Endodermal cell (in vitro differentiated cells): Measurements from ENCODE around the gene PARD3B. TPM values are rescaled to one million over a fixed set of nuclear protein-coding genes. Genes with fewer than 3 reads are reported as not detected.

Experiments used
- DNase-seq: peaks from one replicate; pipeline ENCODE4 v3.0.0-alpha.2; 2017
- H3K27ac ChIP-seq: 2 replicates; pipeline ENCODE4 v1.5.1; 2013; ENCODE audit warnings: mild to moderate bottlenecking, low read depth, low read length, moderate library complexity
- H3K27me3 ChIP-seq: 2 replicates; pipeline ENCODE4 v1.6.1; 2013; ENCODE audit warnings: mild to moderate bottlenecking, low read length, moderate library complexity; ENCODE audit not compliant: insufficient read depth, control insufficient read depth, poor library complexity, severe bottlenecking
- H3K36me3 ChIP-seq: 2 replicates; pipeline ENCODE4 v1.7.0; 2013; ENCODE audit warnings: mild to moderate bottlenecking, low read length, moderate library complexity; ENCODE audit not compliant: control insufficient read depth, insufficient read depth
- H3K4me1 ChIP-seq: one replicate; pipeline ENCODE4 v1.7.0; 2013; ENCODE audit warnings: low read length; ENCODE audit not compliant: control insufficient read depth, insufficient read depth
- H3K4me3 ChIP-seq: 2 replicates; pipeline ENCODE4 v1.5.1; 2013; ENCODE audit warnings: mild to moderate bottlenecking, low read length, moderate library complexity
- H3K9ac ChIP-seq: 2 replicates; pipeline ENCODE4 v1.6.1; 2013; ENCODE audit warnings: mild to moderate bottlenecking, low read length, moderate library complexity; ENCODE audit not compliant: poor library complexity, severe bottlenecking; ENCODE audit errors: extremely low read depth
- H3K9me3 ChIP-seq: 2 replicates; pipeline ENCODE4 v1.6.1; 2013; ENCODE audit warnings: mild to moderate bottlenecking, low read length, moderate library complexity; ENCODE audit not compliant: control insufficient read depth
- H3K27ac Mint-ChIP-seq: 2 replicates; pipeline ENCODE4 v1.8.0; 2020; ENCODE audit warnings: mixed read lengths
- H3K27me3 Mint-ChIP-seq: 2 replicates; pipeline ENCODE4 v1.8.0; 2021; ENCODE audit warnings: mild to moderate bottlenecking, mixed read lengths; ENCODE audit not compliant: insufficient read depth
- H3K36me3 Mint-ChIP-seq: 2 replicates; pipeline ENCODE4 v1.8.0; 2020; ENCODE audit warnings: low read depth, mixed read lengths
- H3K4me1 Mint-ChIP-seq: 2 replicates; pipeline ENCODE4 v1.8.0; 2020; ENCODE audit warnings: mixed read lengths
- H3K4me3 Mint-ChIP-seq: 2 replicates; pipeline ENCODE4 v1.8.0; 2020; ENCODE audit warnings: mild to moderate bottlenecking, moderate library complexity, mixed read lengths
- H3K9me3 Mint-ChIP-seq: 2 replicates; pipeline ENCODE4 v1.8.0; 2020; ENCODE audit warnings: mild to moderate bottlenecking, mixed read lengths
- CTCF ChIP-seq: fragments of 200-600 bp; sonication (generic); conservative IDR thresholded peaks from 2 replicates; pipeline ENCODE4 v1.5.0; 2021; ENCODE audit warnings: antibody characterized with exemption, mild to moderate bottlenecking
- WGBS, 2 experiments: methylation state at CpG; one replicate each; pipeline versions ENCODE4 v1.1.5 to v1.1.7; 2013; ENCODE audit warnings: missing lambda C conversion rate in 2 of 2, mixed read lengths in 1 of 2; ENCODE audit not compliant: insufficient coverage in 1 of 2, insufficient read length in 1 of 2; 5-methylcytosine and 5-hydroxymethylcytosine counted together
- total RNA-seq, 2 donors: library from RNA; stranded (reverse); fragmentation: NEBNext Ultra II Directional in 1 of 2; extraction: Animal tissue kit (Norgen Biotek cat#: 25700) in 1 of 2; gene quantifications; 2 replicates in 1 of 2; 3 replicates in 1 of 2; pipeline ENCODE4 v1.2.1, GENCODE V29; 2021

PARD3B gene
- total RNA-seq, 2 donors from 2014 or later: 2.5 to 5.6 TPM

GRCh38 chr2:204749319-204749718 is 204.0 kb downstream of the PARD3B start:
- H3K27me3 ChIP-seq: no peaks in the 10 kb centered on the region
- Mint-ChIP-seq H3K4me3 (no peak overlapping the region), H3K27ac (no peak overlapping the region), H3K27me3 (no peaks in the 10 kb centered on the region), H3K36me3 (no peaks in the 10 kb centered on the region), H3K9me3 (peaks cover 6% of the 10 kb centered on the region), H3K4me1 (no peaks in the 10 kb centered on the region)
- H3K9ac ChIP-seq: no peak overlapping the region
- WGBS, 2 experiments: 95% methylated on average over 3 of the region's 3 CpGs; no CpG with 5 or more reads in 1 of the 2 experiments
- no peak overlapping the region for H3K27ac ChIP-seq
- TF ChIP-seq CTCF: no peak
- no peak for DNase-seq
- H3K4me1 ChIP-seq: no peaks in the 10 kb centered on the region
- no peaks in the 10 kb centered on the region for H3K9me3 ChIP-seq
- no peaks in the 10 kb centered on the region for H3K36me3 ChIP-seq
- H3K4me3 ChIP-seq: no peak overlapping the region

- WGBS, 2 experiments: 80 to 97% methylated on average over 1 to 5 of the region's 5 CpGs
- H3K4me3 Mint-ChIP-seq: no peak overlapping the region
- H3K4me1 ChIP-seq: no peaks in the 10 kb centered on the region
- H3K9ac ChIP-seq: no peak overlapping the region
- H3K27ac ChIP-seq: no peak overlapping the region
- no peak overlapping the region for H3K27ac Mint-ChIP-seq
- DNase-seq: no peak
- H3K27me3 ChIP-seq: no peaks in the 10 kb centered on the region
- no peaks in the 10 kb centered on the region for H3K36me3 Mint-ChIP-seq
- no peaks in the 10 kb centered on the region for H3K9me3 ChIP-seq
- H3K9me3 Mint-ChIP-seq: peaks cover 6% of the 10 kb centered on the region
- H3K27me3 Mint-ChIP-seq: no peaks in the 10 kb centered on the region
- TF ChIP-seq CTCF: no peak
- H3K4me3 ChIP-seq: no peak overlapping the region
- H3K36me3 ChIP-seq: no peaks in the 10 kb centered on the region
- no peaks in the 10 kb centered on the region for H3K4me1 Mint-ChIP-seq
These were observed 205.1 kb downstream of the PARD3B start for GRCh38 chr2:204750389-204750788.

GRCh38 chr2:204751472-204751871 is 206.2 kb downstream of the PARD3B start:
- H3K4me3 Mint-ChIP-seq: no peak overlapping the region
- no peaks in the 10 kb centered on the region for H3K27me3 Mint-ChIP-seq
- H3K9me3 Mint-ChIP-seq: peaks cover 5% of the 10 kb centered on the region
- H3K36me3 ChIP-seq: no peaks in the 10 kb centered on the region
- no peak overlapping the region for H3K4me3 ChIP-seq
- H3K27me3 ChIP-seq: no peaks in the 10 kb centered on the region
- H3K27ac ChIP-seq: no peak overlapping the region
- no peaks in the 10 kb centered on the region for H3K4me1 Mint-ChIP-seq
- no peak overlapping the region for H3K9ac ChIP-seq
- TF ChIP-seq CTCF: no peak
- H3K27ac Mint-ChIP-seq: no peak overlapping the region
- H3K9me3 ChIP-seq: no peaks in the 10 kb centered on the region
- no peak for DNase-seq
- no peaks in the 10 kb centered on the region for H3K36me3 Mint-ChIP-seq
- H3K4me1 ChIP-seq: no peaks in the 10 kb centered on the region
